Measurements from ENCODE around the gene ZCCHC24. TPM values are rescaled to one million over a fixed set of nuclear protein-coding genes. Genes with fewer than 3 reads are reported as not detected.

ZCCHC24 gene
- polyA plus RNA-seq, 6 donors from 2014 or later: 0.12 to 0.54 (median 0.43) TPM; not detected in 1

DNA sequence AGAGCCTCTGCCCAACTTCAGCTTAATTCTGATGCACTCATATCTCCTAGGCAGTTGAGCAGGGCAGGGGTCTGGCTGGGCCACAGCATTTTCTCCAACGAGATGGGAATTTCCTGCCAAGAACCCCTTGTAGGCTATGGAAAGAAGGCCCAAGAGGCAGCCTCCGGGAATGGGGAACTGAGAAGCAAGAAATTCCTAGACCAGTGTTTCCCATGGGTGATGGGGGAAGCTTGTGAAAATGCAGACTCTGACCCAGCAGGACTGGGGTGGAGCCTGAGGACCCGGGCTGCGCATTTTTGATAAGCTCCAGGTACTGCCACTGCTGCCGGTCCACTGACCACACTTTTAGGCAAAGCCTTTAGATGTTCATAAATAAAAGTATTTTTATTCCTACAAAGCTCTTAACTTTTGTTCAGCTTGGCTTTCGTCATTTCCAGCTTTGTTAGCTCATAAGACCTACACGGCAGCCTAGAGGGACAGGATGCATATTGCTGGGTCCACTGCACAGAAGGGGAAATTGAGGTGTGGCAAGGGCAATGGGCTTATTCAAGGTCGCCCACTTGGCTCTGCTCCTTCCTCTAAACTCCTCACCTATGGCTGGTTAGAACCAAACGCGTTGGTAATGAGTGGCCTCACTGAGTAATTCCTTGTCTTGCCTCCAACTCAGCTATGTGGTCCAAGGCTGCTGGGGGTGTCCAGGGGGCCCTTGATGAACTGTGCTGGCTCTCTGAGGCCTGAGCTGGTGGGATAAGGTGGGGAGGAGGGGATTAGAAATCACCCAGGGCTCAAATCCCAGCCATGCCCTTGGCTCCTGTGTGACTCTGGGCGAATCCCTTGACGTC, 29.5 kb downstream of the ZCCHC24 start:
- DNase-seq (no peak), ATAC-seq (ENCODE audit: low read depth in 2 of 2) (no peak)
- peaks cover 5 to 14% (median 6%) of the 10 kb centered on the region in 3 donors for H3K4me1 Mint-ChIP-seq
- no peak overlapping the region for H3K4me3 Mint-ChIP-seq
- H3K27ac Mint-ChIP-seq: peak overlapping the region in 1 of 6 donors; percentile 5
- no peaks in the 10 kb centered on the region for H3K9me3 Mint-ChIP-seq
- no peaks in the 10 kb centered on the region for H3K27me3 Mint-ChIP-seq
- H3K36me3 Mint-ChIP-seq: no peaks in the 10 kb centered on the region

DNA sequence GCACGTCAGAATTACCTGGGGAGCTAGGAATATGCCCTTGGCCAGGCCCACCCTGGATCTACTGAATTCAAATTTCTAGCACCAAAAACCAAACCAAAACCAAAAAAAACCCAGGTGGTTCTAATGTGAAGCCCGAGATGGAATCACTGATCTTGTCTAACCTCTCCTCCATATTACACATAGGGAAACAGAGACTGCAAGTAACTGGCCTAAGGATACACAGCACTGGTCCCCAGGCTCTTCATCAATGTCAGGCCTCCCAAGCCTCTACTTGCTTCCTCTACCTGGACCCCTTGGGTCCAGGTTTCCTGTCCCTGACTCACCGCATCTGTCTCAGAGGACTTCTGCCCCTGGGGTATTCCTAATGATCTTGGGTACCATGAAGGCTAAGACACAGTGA, 30.7 kb downstream of the ZCCHC24 start:
- H3K4me1 Mint-ChIP-seq: peaks cover 5 to 13% (median 9%) of the 10 kb centered on the region in 3 donors
- H3K27me3 Mint-ChIP-seq: no peaks in the 10 kb centered on the region
- H3K27ac Mint-ChIP-seq: no peak overlapping the region
- no peak for ATAC-seq (ENCODE audit: low read depth in 2 of 2)
- no peak overlapping the region for H3K4me3 Mint-ChIP-seq
- no peaks in the 10 kb centered on the region for H3K9me3 Mint-ChIP-seq
- H3K36me3 Mint-ChIP-seq: no peaks in the 10 kb centered on the region
- no peak for DNase-seq

DNA sequence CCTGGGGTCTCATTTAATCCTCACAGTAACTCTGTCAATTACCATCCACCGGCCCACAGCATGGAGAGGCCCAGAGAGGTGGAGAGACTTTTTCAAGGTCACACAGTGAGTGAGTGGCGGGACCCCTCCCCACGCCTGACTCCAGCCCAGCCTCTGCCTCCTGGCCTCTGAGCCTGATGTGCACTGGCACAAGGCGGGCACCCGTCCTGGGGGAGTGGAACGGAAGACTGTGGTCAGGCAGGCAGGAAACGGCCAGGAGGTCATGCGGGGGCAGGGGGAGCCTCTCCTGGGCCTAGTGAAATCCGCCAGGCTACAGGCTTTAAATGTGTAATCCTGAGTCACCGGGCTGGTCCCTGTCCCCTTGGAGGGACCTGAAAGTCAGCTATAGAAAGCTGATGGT, 32.2 kb downstream of the ZCCHC24 start:
- peak overlapping the region in 1 of 6 donors; percentile 84 for H3K27ac Mint-ChIP-seq
- no peaks in the 10 kb centered on the region for H3K27me3 Mint-ChIP-seq
- no peak overlapping the region for H3K4me3 Mint-ChIP-seq
- no peaks in the 10 kb centered on the region for H3K36me3 Mint-ChIP-seq
- no peak for DNase-seq
- no peak for ATAC-seq (ENCODE audit: low read depth in 2 of 2)
- H3K4me1 Mint-ChIP-seq: peaks cover 5 to 13% (median 9%) of the 10 kb centered on the region in 3 donors
- no peaks in the 10 kb centered on the region for H3K9me3 Mint-ChIP-seq

DNA sequence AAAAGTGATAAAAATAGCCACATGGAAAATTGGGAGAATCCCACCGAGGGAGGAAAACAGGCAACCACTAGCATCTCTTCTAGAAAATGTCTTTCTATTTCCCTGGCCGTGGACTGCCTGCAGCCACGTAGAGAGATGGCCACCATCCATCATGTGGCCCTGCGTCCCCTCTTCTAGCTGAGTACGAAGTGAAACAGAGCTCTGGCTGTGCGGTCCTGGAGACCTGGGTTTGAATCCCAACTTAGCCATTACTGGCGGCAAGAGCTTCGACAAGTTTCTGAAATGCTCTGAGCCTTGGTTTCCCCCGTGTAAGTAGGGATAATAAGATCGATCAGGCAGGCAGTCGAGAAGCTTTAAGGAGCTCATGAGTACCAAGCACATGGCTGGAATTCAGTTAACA, 32.9 kb downstream of the ZCCHC24 start:
- Mint-ChIP-seq H3K27ac (no peak overlapping the region), H3K4me1 (peaks cover 6 to 13% (median 9%) of the 10 kb centered on the region in 3 donors)
- ATAC-seq (ENCODE audit: low read depth in 2 of 2): no peak

DNA sequence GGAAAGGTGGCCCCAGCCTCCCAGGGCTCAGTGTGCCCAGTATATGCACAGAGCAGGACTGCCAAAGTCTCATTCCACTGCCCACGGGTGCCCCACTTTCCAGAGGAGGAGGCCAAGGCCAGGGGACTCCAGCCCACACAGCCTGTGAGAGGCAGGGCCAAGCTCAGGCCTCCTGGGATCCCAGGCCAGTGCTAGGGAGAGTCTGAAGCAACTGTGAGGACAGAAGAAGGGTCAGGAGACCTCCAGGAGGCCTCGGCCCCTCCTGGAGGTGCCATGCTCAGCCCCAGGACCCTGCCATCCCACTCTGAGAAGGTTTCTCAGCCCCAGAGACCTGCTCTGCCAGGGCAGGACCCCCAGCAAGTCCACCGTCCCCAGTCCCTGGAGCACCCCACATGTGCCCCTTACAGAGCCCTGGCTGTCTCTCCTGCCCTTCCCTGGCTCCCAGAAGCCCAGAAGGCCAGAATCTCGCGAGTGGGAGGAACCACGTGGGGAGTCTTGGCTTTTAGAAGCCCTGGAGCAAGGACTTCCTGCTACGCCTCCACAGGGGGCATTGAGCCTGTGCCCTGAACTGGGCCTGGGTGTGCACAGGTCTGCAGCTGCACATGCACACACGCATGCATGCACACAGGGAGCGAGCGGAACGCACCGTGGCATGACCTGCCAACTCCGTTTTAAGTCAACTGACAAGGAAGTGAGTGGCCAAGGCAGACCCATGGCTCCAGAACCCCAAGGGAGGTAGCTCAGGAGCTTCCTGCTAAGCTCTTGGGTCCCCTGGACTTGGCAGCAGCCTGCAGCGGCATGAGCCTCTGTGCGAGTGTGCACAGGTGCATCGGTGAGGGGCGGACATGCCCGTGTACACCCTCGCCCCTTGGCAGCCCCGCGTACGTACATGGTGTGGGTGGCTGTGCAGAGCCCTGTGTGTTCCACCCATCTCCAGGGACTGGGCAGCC, 33.6 kb downstream of the ZCCHC24 start:
- Mint-ChIP-seq H3K4me3 (no peak overlapping the region), H3K9me3 (no peaks in the 10 kb centered on the region), H3K4me1 (peaks cover 9 to 13% (median 10%) of the 10 kb centered on the region in 3 donors), H3K27me3 (no peaks in the 10 kb centered on the region), H3K27ac (no peak overlapping the region), H3K36me3 (no peaks in the 10 kb centered on the region)
- no peak for ATAC-seq (ENCODE audit: low read depth in 2 of 2)
- no peak for DNase-seq

More for the DNA sequence above, 32.9 kb downstream of the ZCCHC24 start:
- H3K36me3 Mint-ChIP-seq: no peaks in the 10 kb centered on the region
- no peaks in the 10 kb centered on the region for H3K9me3 Mint-ChIP-seq
- H3K4me3 Mint-ChIP-seq: no peak overlapping the region
- no peaks in the 10 kb centered on the region for H3K27me3 Mint-ChIP-seq
- no peak for DNase-seq

DNA sequence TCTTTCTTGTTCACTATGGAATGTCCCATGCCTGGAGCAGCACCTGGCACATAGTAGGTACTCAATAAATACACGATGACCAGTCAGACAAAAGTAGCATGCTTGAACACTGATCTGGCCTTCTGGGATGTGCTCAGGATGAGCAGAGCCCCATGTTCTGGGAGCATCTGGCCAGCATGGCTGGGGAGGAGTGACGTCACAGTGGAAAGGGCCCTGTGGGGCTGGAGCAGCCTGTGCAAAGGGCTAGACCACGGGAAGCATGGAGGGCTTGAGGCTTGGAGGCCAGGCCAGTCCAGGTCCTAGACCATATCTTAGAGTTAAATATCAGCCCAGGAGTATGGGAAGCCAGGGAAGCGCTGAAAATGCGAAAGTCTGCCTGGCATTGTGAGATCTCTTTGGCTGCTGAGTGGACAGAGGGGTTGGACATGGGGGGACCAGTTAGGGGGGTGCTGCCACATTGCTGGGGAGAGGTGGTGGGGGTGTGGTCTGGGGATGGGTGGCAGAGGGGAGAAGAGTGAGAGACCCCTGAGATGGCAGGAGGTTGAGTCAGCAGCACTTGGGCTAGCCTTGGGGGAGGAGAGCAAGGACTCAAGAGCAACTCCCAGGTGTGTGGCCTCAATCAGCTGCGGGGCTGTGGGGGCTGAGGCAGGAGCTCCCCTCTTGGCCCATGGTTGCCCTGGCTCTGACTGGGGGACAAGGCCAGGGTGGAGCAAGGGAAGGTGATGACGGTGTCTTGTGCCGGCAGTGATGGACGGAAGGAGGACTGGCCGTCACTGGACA, 34.9 kb downstream of the ZCCHC24 start:
- no peak overlapping the region for H3K27ac Mint-ChIP-seq
- DNase-seq (no peak), ATAC-seq (ENCODE audit: low read depth in 2 of 2) (no peak)
- peaks cover 0 to 5% (median under 1%) of the 10 kb centered on the region in 3 donors for H3K27me3 Mint-ChIP-seq
- H3K36me3 Mint-ChIP-seq: no peaks in the 10 kb centered on the region
- H3K4me3 Mint-ChIP-seq: no peak overlapping the region
- H3K4me1 Mint-ChIP-seq: peaks cover 9 to 10% (median 9%) of the 10 kb centered on the region in 3 donors
- no peaks in the 10 kb centered on the region for H3K9me3 Mint-ChIP-seq

DNA sequence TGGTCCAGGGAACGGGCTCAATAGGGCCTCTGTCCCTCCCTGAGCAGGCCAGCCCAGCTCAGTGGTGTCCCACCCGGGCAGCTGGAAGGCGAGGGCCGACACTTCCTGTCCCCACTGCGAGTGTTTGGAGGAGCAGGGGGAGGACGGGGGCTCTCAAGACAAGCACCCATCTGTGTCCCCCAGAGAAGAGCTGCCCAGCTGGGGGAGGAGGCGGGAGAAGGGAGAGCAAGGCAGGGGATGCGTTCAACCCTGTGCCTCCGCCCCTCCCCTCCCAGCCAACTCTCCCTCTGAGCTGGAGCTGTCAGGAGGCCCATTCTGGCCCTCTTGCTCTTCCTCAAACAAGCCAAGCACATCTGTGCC, 35.7 kb downstream of the ZCCHC24 start:
- DNase-seq: no peak
- no peak overlapping the region for H3K4me3 Mint-ChIP-seq
- no peaks in the 10 kb centered on the region for H3K36me3 Mint-ChIP-seq
- no peaks in the 10 kb centered on the region for H3K9me3 Mint-ChIP-seq
- no peak for ATAC-seq (ENCODE audit: low read depth in 2 of 2)
- H3K4me1 Mint-ChIP-seq: peaks cover 9 to 12% (median 10%) of the 10 kb centered on the region in 3 donors
- H3K27ac Mint-ChIP-seq: peak overlapping the region in 1 of 6 donors; percentile 48
- peaks cover 2 to 13% (median 9%) of the 10 kb centered on the region in 3 donors for H3K27me3 Mint-ChIP-seq

DNA sequence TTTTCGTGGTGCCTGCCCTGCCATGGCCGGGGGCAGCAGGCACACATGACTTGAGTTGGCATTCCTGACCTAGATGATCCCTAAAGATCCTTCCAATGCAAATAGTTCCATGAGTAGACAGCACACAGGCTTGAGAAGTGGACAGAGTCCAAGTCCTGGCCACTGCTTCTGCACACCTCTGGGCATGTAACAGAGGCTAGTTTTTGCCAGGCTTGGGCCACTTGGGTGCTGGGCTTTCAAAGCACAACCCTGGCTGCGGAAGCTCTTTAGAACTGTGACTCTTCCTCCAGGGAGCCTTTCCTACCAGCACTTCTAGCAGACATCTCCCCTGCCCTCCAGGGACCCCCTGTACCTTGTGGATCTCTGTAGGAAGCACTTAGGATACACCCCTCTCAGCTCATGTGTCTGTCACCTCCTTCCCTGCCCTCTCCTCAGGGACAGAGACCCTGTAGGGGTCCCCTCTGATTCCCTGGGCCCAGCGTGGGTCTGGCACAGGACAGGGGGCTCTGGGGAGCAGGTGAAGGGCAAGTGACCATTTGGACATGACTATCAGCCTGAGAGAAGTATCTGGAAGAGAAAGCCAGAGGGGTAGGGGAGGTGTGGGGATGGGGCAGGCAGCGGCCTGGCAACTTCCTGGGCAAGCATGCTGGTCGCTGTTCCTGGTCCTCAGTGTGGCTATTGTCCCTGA, 36.2 kb downstream of the ZCCHC24 start:
- H3K27ac Mint-ChIP-seq: peak overlapping the region in 1 of 6 donors; percentile 47
- no peak for DNase-seq
- peaks cover 5 to 18% (median 14%) of the 10 kb centered on the region in 3 donors for H3K27me3 Mint-ChIP-seq
- H3K9me3 Mint-ChIP-seq: no peaks in the 10 kb centered on the region
- H3K4me1 Mint-ChIP-seq: peaks cover 9 to 12% (median 10%) of the 10 kb centered on the region in 3 donors
- no peaks in the 10 kb centered on the region for H3K36me3 Mint-ChIP-seq
- H3K4me3 Mint-ChIP-seq: no peak overlapping the region
- no peak for ATAC-seq (ENCODE audit: low read depth in 2 of 2)

DNA sequence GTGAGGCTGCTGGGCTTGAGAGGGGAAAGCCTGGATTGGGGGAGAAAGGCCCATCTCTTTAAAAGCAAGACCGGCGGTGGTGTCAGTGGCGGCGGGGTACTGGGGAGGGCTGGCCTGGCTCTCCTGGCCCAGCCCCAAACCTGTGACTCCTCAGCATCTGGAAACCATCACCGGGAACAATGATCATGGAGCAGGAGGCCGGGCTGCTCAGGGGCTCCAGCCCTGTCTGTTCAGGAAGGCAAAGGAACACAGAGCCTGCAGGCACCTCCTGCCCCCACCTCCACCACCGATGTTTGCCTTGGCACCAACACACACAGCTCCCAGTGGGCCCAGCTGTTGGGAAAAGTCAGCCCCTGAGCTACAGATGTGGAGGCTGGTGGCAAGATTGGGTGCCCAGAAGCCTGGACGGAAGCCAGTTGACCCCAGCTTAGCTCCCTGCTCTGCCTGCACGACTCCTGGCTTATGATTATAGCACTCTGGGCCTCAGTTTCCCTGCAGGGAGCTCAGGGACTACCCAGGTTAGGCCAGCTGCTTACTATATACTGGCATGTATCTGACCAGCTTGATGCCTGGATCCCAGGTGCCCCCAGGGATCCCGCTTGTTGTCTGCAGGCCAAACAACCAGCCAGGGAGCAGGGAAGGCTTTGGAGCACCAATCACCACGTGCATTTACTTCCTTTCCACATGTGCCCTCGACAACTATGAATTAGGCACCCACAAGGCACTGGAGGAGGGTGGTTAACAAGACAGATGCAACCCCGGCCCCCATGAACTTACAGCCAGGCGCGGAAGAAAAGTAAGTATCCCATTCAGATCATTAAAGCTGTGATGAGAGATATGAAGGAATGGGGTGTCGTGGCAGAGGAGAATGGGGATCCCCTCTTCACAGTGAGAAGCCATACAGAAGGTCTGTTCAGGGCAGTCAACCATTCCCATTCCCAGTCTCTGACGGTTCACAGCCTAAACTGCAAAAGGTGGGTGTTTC, 37.3 kb downstream of the ZCCHC24 start:
- Mint-ChIP-seq H3K27me3 (peaks cover 6 to 29% (median 24%) of the 10 kb centered on the region in 3 donors), H3K27ac (no peak overlapping the region), H3K36me3 (no peaks in the 10 kb centered on the region), H3K9me3 (no peaks in the 10 kb centered on the region), H3K4me3 (no peak overlapping the region), H3K4me1 (peaks cover 3 to 14% (median 7%) of the 10 kb centered on the region in 3 donors)
- no peak for DNase-seq
- no peak for ATAC-seq (ENCODE audit: low read depth in 2 of 2)

DNA sequence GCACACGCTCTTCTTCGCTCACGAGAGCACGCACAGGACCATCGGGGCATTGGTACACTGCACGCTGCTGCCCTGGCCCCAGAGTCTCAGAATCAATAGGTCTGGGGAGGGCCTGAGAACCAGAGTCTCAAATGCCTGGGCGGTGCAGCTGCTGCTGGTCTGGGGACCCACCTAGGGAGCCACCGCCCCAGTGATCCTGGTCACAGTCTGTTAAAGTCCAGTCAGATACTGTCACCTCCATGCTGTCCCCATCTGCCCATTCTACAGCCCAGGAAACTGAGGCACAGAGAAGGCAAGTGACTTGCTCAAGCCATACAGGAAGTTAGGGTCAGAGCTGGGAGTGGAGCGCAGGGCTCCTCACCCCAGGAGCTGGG, 38.0 kb downstream of the ZCCHC24 start:
- Mint-ChIP-seq H3K4me3 (no peak overlapping the region), H3K27me3 (peaks cover 9 to 33% (median 24%) of the 10 kb centered on the region in 3 donors), H3K27ac (no peak overlapping the region), H3K4me1 (peaks cover 0 to 13% (median 5%) of the 10 kb centered on the region in 3 donors), H3K36me3 (no peaks in the 10 kb centered on the region), H3K9me3 (no peaks in the 10 kb centered on the region)
- no peak for ATAC-seq (ENCODE audit: low read depth in 2 of 2)
- no peak for DNase-seq

DNA sequence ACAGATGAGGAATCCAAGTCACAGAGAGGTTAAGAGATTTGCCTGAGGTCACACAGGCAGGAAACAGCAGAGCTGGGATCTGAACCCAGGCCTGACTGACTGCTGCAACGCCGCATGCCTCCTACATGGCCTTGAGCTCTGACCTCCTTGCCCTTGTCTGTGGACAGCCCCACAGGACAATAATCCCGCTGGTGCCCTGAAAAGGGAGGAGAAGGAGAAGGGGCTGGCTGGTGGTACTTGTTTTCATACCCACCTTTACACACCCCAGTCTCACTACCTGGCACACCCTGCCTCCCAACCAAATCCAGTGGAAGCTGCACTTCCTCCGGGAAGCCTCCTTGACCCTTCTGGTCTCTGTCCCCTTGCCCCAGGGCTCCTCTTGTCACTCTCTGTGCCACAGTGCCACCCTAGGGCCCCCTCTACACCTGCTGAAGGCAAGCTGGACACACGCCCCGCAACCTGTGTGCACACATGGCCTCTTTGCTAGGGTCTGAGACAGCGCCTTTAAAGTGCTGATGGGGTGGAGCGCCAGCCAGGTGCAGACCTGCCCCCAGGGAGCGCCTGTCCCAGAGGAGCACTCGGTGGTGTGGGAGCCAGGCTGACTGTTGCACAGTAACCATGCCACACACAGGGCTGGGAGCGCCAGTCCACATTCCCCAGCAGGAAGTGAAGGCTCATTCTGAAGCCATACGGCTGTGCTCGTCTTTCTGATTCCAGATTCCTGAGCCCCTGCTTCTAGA, 38.6 kb downstream of the ZCCHC24 start:
- DNase-seq (no peak), ATAC-seq (ENCODE audit: low read depth in 2 of 2) (no peak)
- Mint-ChIP-seq H3K4me3 (peak overlapping the region in 1 of 8 donors; percentile 16), H3K4me1 (peaks cover 0 to 13% (median 5%) of the 10 kb centered on the region in 3 donors), H3K36me3 (no peaks in the 10 kb centered on the region), H3K27me3 (peaks cover 9 to 33% (median 24%) of the 10 kb centered on the region in 3 donors), H3K27ac (no peak overlapping the region), H3K9me3 (no peaks in the 10 kb centered on the region)

All from naive B cell (primary cell).